ENCODE results near the gene SLC7A11. TPM values are rescaled to one million over a fixed set of nuclear protein-coding genes. Genes with fewer than 3 reads are reported as not detected.

Gene SLC7A11
- total and polyA plus RNA-seq, 2 donors (not counting 1 experiment from before 2014, with no cell fraction given): 9.6 to 74.8 TPM

DNA sequence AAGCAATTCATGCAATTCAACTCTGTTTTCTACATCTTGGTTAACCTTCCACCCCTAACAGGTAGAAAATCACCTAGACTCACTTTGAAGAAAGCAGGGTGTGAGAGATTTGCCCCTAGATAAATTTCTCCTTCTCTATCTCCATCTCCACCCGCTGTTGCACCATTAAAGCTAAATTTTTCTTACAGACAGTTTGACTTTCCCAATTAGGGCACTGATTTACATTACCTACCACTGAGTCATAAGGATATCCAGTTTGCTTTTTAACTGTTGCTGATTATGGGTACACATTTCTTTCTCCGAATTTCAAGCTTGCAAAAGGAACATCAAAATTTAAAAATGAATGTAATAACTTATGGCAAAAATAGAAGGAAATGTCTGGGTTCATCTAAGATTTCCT, 13.0 kb downstream of the SLC7A11 start:
- H3K9ac ChIP-seq (ENCODE audit: insufficient read depth, low read length): no peak overlapping the region
- no peak overlapping the region for H3K4me3 ChIP-seq (replicated peaks in 1 of 4; ENCODE audit: control extremely low read depth in 1 of 4, insufficient read depth in 1 of 4, low read depth in 3 of 4, low read length in 4 of 4)
- no peak overlapping the region for H3K27ac ChIP-seq (ENCODE audit: insufficient read depth, low read length)
- H3K79me2 ChIP-seq (ENCODE audit: control insufficient read depth, insufficient read depth, low read length): no peaks in the 10 kb centered on the region
- DNase-seq (ENCODE audit: low read depth in 2 of 2): no peak
- H3K9me3 ChIP-seq (ENCODE audit: control insufficient read depth, insufficient read depth, low read depth, low read length): no peaks in the 10 kb centered on the region
- H2AFZ ChIP-seq (ENCODE audit: low read length): no peak overlapping the region
- TF ChIP-seq, protein P1, sequence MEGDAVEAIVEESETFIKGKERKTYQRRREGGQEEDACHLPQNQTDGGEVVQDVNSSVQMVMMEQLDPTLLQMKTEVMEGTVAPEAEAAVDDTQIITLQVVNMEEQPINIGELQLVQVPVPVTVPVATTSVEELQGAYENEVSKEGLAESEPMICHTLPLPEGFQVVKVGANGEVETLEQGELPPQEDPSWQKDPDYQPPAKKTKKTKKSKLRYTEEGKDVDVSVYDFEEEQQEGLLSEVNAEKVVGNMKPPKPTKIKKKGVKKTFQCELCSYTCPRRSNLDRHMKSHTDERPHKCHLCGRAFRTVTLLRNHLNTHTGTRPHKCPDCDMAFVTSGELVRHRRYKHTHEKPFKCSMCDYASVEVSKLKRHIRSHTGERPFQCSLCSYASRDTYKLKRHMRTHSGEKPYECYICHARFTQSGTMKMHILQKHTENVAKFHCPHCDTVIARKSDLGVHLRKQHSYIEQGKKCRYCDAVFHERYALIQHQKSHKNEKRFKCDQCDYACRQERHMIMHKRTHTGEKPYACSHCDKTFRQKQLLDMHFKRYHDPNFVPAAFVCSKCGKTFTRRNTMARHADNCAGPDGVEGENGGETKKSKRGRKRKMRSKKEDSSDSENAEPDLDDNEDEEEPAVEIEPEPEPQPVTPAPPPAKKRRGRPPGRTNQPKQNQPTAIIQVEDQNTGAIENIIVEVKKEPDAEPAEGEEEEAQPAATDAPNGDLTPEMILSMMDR (conservative IDR thresholded peaks at IDR 0.05 in 1 of 2, IDR thresholded peaks at IDR 0.05 in 1 of 2; ENCODE audit: low read depth in 1 of 2, low read length in 2 of 2): no peak
- no peak for TF ChIP-seq EZH2 (IDR thresholded peaks at IDR 0.05; ENCODE audit: low read length, missing control alignments)
- no peak overlapping the region for H3K4me2 ChIP-seq (ENCODE audit: extremely low read depth, insufficient read depth, low read length)
- H3K4me1 ChIP-seq (ENCODE audit: control insufficient read depth, extremely low read depth, insufficient read depth, low read length): no peaks in the 10 kb centered on the region
- H4K20me1 ChIP-seq (ENCODE audit: control insufficient read depth, extremely low read depth, insufficient read depth, low read length): no peaks in the 10 kb centered on the region
- H3K36me3 ChIP-seq (ENCODE audit: control insufficient read depth, insufficient read depth, low read length): no peaks in the 10 kb centered on the region
- H3K27me3 ChIP-seq (ENCODE audit: control insufficient read depth, insufficient read depth, low read length): no peaks in the 10 kb centered on the region

DNA sequence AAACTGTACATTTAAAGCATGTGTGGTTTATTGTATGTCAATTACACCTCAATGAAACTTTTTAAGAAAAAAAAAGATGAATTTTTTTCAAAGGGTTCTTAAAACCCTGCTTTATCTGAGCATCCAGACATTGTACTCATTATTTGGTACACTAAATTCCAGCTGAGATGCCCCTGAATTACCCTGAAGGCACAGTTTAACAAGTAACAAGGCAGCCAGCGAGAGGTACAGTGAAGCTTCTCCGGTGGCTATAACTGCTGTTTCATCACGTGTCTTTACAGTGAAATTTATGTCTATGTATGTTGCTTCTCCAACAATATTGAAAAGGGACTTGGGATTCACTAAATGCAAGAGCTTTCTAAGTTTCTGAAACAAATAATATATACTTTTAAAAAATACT, 15.8 kb downstream of the SLC7A11 start:
- H3K79me2 ChIP-seq (ENCODE audit: control insufficient read depth, insufficient read depth, low read length): no peaks in the 10 kb centered on the region
- TF ChIP-seq EZH2 (IDR thresholded peaks at IDR 0.05; ENCODE audit: low read length, missing control alignments): no peak
- TF ChIP-seq, protein P1 (conservative IDR thresholded peaks at IDR 0.05 in 1 of 2, IDR thresholded peaks at IDR 0.05 in 1 of 2; ENCODE audit: low read depth in 1 of 2, low read length in 2 of 2): no peak

DNA sequence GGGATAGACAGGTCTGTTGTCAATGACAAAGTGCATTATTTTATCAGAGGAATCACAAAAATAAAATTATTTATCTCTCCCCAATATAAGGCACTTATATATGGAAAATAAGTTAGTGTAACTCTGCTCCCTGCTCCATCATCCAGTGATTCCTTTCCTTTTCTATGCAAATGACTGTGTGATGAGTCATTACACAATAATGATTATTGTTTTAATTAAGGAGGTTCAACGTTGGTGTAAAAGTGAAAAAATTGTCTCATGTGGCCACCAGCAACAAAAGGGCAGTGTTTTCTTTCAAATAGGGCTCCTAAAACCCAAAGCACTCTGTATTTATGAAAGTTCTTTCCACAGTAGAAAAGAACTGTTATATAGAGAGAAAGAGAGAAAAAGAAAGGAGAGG, 16.7 kb downstream of the SLC7A11 start:
- H3K9me3 ChIP-seq (ENCODE audit: control insufficient read depth, insufficient read depth, low read depth, low read length): no peaks in the 10 kb centered on the region
- peaks cover 5% of the 10 kb centered on the region for H3K4me1 ChIP-seq (ENCODE audit: control insufficient read depth, extremely low read depth, insufficient read depth, low read length)
- H3K27me3 ChIP-seq (ENCODE audit: control insufficient read depth, insufficient read depth, low read length): no peaks in the 10 kb centered on the region
- peak overlapping the region; percentile 26 for H3K27ac ChIP-seq (ENCODE audit: insufficient read depth, low read length)
- TF ChIP-seq, protein P1 (conservative IDR thresholded peaks at IDR 0.05 in 1 of 2, IDR thresholded peaks at IDR 0.05 in 1 of 2; ENCODE audit: low read depth in 1 of 2, low read length in 2 of 2): no peak
- TF ChIP-seq EZH2 (IDR thresholded peaks at IDR 0.05; ENCODE audit: low read length, missing control alignments): no peak
- peak in 1 of 2 donors; percentile 28 for DNase-seq (ENCODE audit: low read depth in 2 of 2)
- no peak overlapping the region for H3K9ac ChIP-seq (ENCODE audit: insufficient read depth, low read length)
- no peaks in the 10 kb centered on the region for H3K36me3 ChIP-seq (ENCODE audit: control insufficient read depth, insufficient read depth, low read length)
- H3K4me3 ChIP-seq (replicated peaks in 1 of 4; ENCODE audit: control extremely low read depth in 1 of 4, insufficient read depth in 1 of 4, low read depth in 3 of 4, low read length in 4 of 4): no peak overlapping the region
- H3K79me2 ChIP-seq (ENCODE audit: control insufficient read depth, insufficient read depth, low read length): no peaks in the 10 kb centered on the region
- peak overlapping the region; percentile 21 for H3K4me2 ChIP-seq (ENCODE audit: extremely low read depth, insufficient read depth, low read length)
- no peaks in the 10 kb centered on the region for H4K20me1 ChIP-seq (ENCODE audit: control insufficient read depth, extremely low read depth, insufficient read depth, low read length)
- no peak overlapping the region for H2AFZ ChIP-seq (ENCODE audit: low read length)

More for the DNA sequence above, 15.8 kb downstream of the SLC7A11 start:
- peaks cover 5% of the 10 kb centered on the region for H3K4me1 ChIP-seq (ENCODE audit: control insufficient read depth, extremely low read depth, insufficient read depth, low read length)
- H3K4me3 ChIP-seq (replicated peaks in 1 of 4; ENCODE audit: control extremely low read depth in 1 of 4, insufficient read depth in 1 of 4, low read depth in 3 of 4, low read length in 4 of 4): no peak overlapping the region
- DNase-seq (ENCODE audit: low read depth in 2 of 2): no peak
- H4K20me1 ChIP-seq (ENCODE audit: control insufficient read depth, extremely low read depth, insufficient read depth, low read length): no peaks in the 10 kb centered on the region
- H3K36me3 ChIP-seq (ENCODE audit: control insufficient read depth, insufficient read depth, low read length): no peaks in the 10 kb centered on the region
- H2AFZ ChIP-seq (ENCODE audit: low read length): no peak overlapping the region
- H3K9ac ChIP-seq (ENCODE audit: insufficient read depth, low read length): no peak overlapping the region
- H3K4me2 ChIP-seq (ENCODE audit: extremely low read depth, insufficient read depth, low read length): no peak overlapping the region
- H3K27ac ChIP-seq (ENCODE audit: insufficient read depth, low read length): peak overlapping the region; percentile 26
- no peaks in the 10 kb centered on the region for H3K27me3 ChIP-seq (ENCODE audit: control insufficient read depth, insufficient read depth, low read length)
- H3K9me3 ChIP-seq (ENCODE audit: control insufficient read depth, insufficient read depth, low read depth, low read length): no peaks in the 10 kb centered on the region
